ENCODE data around the gene CGN. TPM values are rescaled to one million over a fixed set of nuclear protein-coding genes. Genes with fewer than 3 reads are reported as not detected.
A peak's percentile ranks its signal among the peaks of the same experiment; 100 is the strongest.

The CGN gene
- total and polyA plus RNA-seq, 2 of the 13 experiments (the other 11 are each of a cell fraction or from before 2014, with no cell fraction given) = 0.75 to 0.81 TPM

- TF ChIP-seq POGZ (CRISPR knock-in tag; IDR thresholded peaks at IDR 0.05) = peak; percentile 57
- no peak for TF ChIP-seq SETDB1 (CRISPR knock-in tag; IDR thresholded peaks at IDR 0.05; ENCODE audit: borderline replicate concordance)
- no peak for TF ChIP-seq RARG (CRISPR knock-in tag; IDR thresholded peaks at IDR 0.05; ENCODE audit: low read depth)
- peak; percentile 82 for TF ChIP-seq ATF7 (IDR thresholded peaks at IDR 0.05)
- peak; percentile 95 for TF ChIP-seq ATF7 (CRISPR knock-in tag; IDR thresholded peaks at IDR 0.05)
- no peak for TF ChIP-seq KAT2B (IDR thresholded peaks at IDR 0.05; ENCODE audit: borderline replicate concordance, low read depth, low read length)
- peak; percentile 80 for TF ChIP-seq NR2C2 (CRISPR knock-in tag; IDR thresholded peaks at IDR 0.05; ENCODE audit: borderline replicate concordance)
- no peak for TF ChIP-seq ZNF749 (CRISPR knock-in tag; IDR thresholded peaks at IDR 0.05; ENCODE audit: borderline replicate concordance)
- TF ChIP-seq CBX5 (CRISPR knock-in tag; IDR thresholded peaks at IDR 0.05; ENCODE audit: borderline replicate concordance) = peak; percentile 52; the same call in 1 of the 2 replicates
- TF ChIP-seq FOXK2 (IDR thresholded peaks at IDR 0.05) = peak; percentile 60
- peak; percentile 88 for TF ChIP-seq PATZ1 (CRISPR knock-in tag; IDR thresholded peaks at IDR 0.05)
- TF ChIP-seq NBN (conservative IDR thresholded peaks at IDR 0.05) = no peak
- 0 out of 2 replicates have a peak, but pooled peaks have one; percentile 54 for TF ChIP-seq ZNF543 (CRISPR knock-in tag; IDR thresholded peaks at IDR 0.05)
- TF ChIP-seq ZNF792 (CRISPR knock-in tag; IDR thresholded peaks at IDR 0.05) = peak; percentile 61; the same call in 1 of the 2 replicates
- peak; percentile 59 for TF ChIP-seq ASH2L (IDR thresholded peaks at IDR 0.05; ENCODE audit: insufficient read length, low read depth, low read length)
- TF ChIP-seq ZZZ3 (CRISPR knock-in tag; IDR thresholded peaks at IDR 0.05; ENCODE audit: borderline replicate concordance) = no peak
- peak; percentile 40 for TF ChIP-seq ZBTB33 (CRISPR knock-in tag; IDR thresholded peaks at IDR 0.05)
- no peak for TF ChIP-seq SRSF9 (IDR thresholded peaks at IDR 0.05; ENCODE audit: borderline replicate concordance, insufficient read depth, low read depth, low read length, poor library complexity, severe bottlenecking)
- TF ChIP-seq ZNF225 (CRISPR knock-in tag; IDR thresholded peaks at IDR 0.05) = no peak
- TF ChIP-seq FOSL2 (CRISPR knock-in tag; IDR thresholded peaks at IDR 0.05) = peak; percentile 75
- peak; percentile 93 for TF ChIP-seq PPARG (CRISPR knock-in tag; conservative IDR thresholded peaks at IDR 0.05)
- peak; percentile 49; the same call in 1 of the 2 replicates for TF ChIP-seq CREM (IDR thresholded peaks at IDR 0.05)
- TF ChIP-seq CREM (CRISPR knock-in tag; IDR thresholded peaks at IDR 0.05) = no peak
- TF ChIP-seq JARID2 (CRISPR knock-in tag; IDR thresholded peaks at IDR 0.05; ENCODE audit: insufficient replicate concordance) = no peak
- TF ChIP-seq ZNF790 (CRISPR knock-in tag; IDR thresholded peaks at IDR 0.05; ENCODE audit: borderline replicate concordance) = no peak
- peak; percentile 99 for TF ChIP-seq ZBTB34 (CRISPR knock-in tag; IDR thresholded peaks at IDR 0.05)
These were observed 36.1 kb downstream of the CGN start (continued) for GRCh38 chr1:151547119-151547899.
